Measurements from ENCODE around the gene RAB40C.

Gene RAB40C

DNA sequence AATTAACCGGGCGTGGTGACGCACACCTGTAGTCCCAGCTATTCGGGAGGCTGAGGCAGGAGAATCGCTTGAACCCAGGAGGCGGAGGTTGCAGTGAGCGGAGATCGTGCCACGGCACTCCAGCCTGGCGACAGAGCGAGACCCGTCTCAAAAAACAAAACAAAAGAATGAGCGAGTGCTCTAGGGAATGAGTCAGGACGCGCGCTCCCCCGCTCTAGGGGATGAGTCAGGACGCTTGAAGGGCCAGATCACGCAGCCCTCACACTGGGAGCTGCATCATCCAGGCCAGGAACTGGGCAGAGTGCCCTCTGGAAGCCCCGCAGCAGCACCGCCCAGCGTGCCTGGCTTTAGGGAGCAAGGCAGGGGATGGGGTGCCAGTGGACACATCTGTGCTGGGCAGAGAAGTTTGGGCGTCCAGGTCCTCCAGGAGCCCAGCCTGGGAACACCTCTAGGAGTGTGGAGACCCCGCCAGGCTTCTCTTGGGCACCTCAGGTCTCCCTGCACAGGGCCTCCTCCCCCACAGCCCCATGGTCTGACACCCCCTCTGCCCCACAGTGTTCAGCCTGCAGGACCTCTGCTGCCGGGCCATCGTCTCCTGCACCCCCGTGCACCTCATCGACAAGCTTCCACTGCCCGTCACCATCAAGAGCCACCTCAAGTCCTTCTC lies 37.1 kb downstream of the RAB40C start:
- FAIRE-seq (no peak), DNase-seq (ENCODE audit: insufficient read length) (no peak)

GRCh38 chr16:627454-628239 lies 37.8 kb downstream of the RAB40C start:
- FAIRE-seq: no peak
- DNase-seq (ENCODE audit: insufficient read length): no peak
- TF ChIP-seq TAF1 (IDR thresholded peaks at IDR 0.05; ENCODE audit: borderline replicate concordance, low read depth, low read length) (no peak), POLR2AphosphoS5 (IDR thresholded peaks at IDR 0.05; ENCODE audit: low read depth, low read length) (no peak), POLR2A (IDR thresholded peaks at IDR 0.05; ENCODE audit: low read depth, low read length) (no peak)

More for the DNA sequence above, 37.1 kb downstream of the RAB40C start:
- TF ChIP-seq POLR2AphosphoS5 (IDR thresholded peaks at IDR 0.05; ENCODE audit: low read depth, low read length): no peak
- TF ChIP-seq TAF1 (IDR thresholded peaks at IDR 0.05; ENCODE audit: borderline replicate concordance, low read depth, low read length): no peak
- no peak for TF ChIP-seq POLR2A (IDR thresholded peaks at IDR 0.05; ENCODE audit: low read depth, low read length)

DNA sequence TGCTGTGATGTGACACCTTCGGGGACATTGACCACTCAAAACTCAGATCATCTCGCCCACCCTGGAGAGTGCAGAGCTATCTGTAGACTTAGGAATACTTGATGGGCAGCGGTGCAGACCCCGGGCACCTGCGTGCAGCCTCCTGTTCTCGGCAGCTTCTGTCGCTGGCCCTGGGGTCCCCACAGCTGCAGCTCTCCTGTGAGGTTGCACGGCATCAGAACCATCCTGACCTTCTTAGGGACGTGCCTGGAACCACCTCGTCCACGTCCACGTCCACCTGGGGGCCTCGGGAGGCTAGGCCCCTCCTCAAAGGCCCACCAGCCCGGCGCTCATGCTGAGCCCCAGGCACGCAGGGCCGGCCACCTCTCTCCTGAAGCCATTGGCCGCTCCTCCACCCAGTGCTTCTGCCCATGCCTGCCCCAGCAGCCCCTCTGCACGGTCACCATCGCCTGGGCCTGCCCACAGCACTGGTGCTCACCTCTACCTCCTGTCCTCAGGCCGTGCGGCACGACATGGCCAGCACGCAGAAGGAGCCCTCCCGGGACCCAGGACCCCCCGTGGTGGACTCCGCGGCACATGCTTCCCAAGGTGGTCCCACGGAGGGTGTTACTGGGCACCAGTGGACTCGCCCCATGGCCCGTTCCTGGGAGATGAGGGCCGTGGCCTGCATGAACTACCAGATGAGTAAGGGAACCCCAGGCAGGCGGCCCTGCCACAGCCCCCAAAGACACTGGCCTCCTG lies 38.6 kb downstream of the RAB40C start:
- no peak for TF ChIP-seq TAF1 (IDR thresholded peaks at IDR 0.05; ENCODE audit: borderline replicate concordance, low read depth, low read length)
- TF ChIP-seq POLR2A (IDR thresholded peaks at IDR 0.05; ENCODE audit: low read depth, low read length): no peak
- no peak for TF ChIP-seq POLR2AphosphoS5 (IDR thresholded peaks at IDR 0.05; ENCODE audit: low read depth, low read length)

DNA sequence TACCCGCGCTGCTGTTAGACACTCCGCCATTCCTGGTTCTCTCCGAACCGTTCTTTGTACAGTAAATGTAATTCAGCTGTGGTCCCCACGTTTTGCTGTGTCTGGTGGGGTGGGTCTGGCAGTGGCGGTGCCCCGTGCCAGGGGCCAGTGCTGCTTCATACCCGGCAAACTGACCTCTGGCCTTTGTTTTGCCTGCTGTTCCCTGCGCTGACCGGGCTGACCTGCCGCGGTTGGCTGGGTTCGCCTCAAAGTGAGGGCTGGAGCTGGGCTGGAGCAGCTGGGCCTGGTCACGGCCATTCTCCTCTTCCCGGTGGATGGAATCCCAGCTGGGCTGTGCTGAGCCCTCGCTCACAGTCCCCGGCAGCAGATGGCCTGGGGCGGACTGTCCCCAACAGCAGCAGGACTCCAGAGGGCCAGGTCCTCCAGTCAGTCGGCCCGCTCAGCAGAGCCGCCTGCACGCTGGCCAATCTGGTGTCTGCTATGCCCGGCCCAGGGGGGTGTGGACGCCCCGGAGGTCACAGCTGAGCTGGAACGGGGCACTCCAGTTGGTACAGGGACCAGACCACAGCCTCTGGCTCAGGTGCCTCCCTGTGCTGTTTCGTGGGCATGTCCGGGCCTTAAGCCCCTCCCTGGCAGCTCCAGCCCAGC lies 39.4 kb downstream of the RAB40C start:
- FAIRE-seq: no peak
- DNase-seq (ENCODE audit: insufficient read length): no peak

More for the DNA sequence above, 38.6 kb downstream of the RAB40C start:
- FAIRE-seq (no peak), DNase-seq (ENCODE audit: insufficient read length) (no peak)

DNA sequence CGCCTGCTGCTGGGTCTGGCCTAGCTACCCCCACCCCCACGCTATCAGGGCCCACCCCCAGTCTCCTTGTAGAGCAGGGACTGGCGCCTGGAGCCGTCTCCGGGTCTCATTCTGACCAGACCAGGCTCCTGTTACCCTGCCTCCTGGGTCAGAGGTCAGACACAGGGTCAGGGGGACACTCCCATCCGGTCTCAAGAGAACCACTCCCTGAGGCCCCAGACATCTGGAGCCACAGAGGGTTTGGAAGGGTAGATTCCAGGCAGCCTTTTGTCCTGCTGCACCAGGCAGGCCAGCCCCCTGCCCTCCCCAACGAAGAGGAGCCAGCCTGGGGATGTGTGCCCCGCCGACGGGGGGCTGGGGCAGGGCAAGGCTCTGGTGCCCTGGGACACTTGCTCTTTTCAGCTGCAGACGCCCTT lies 40.0 kb downstream of the RAB40C start:
- DNase-seq (ENCODE audit: insufficient read length) (no peak), FAIRE-seq (no peak)
- TF ChIP-seq POLR2A (IDR thresholded peaks at IDR 0.05; ENCODE audit: low read depth, low read length) (no peak), TAF1 (IDR thresholded peaks at IDR 0.05; ENCODE audit: borderline replicate concordance, low read depth, low read length) (no peak), POLR2AphosphoS5 (IDR thresholded peaks at IDR 0.05; ENCODE audit: low read depth, low read length) (no peak)

More for the DNA sequence above, 39.4 kb downstream of the RAB40C start:
- TF ChIP-seq POLR2AphosphoS5 (IDR thresholded peaks at IDR 0.05; ENCODE audit: low read depth, low read length): no peak
- no peak for TF ChIP-seq POLR2A (IDR thresholded peaks at IDR 0.05; ENCODE audit: low read depth, low read length)

DNA sequence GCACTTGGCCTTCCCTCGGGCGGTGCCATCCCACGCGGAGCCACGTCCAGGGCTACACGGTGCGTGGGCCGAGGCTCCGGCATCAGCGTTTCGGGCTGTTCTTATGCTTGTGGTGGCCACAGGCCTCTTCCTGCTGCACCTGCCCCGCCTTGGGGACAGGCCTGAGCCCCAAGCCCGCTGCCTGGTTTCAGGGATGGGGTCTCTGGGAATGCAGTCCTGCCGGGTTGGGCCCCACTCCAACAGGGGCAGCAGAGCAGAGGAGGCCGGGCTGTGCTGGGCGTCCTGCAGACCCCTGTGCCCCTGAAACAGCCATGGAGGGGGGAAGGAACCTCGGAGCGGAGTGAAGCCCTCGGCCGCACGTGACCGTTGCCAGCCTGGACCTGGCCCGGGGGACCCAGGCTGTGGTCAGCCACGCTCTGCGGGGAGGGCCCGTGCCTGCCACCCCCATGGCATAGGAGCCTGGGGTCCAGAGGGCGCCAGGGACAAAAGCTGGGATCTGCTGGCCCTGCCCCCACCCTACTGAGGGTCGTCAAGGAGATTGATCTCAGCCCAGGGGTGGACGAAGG lies 40.5 kb downstream of the RAB40C start:
- TF ChIP-seq POLR2AphosphoS5 (IDR thresholded peaks at IDR 0.05; ENCODE audit: low read depth, low read length) (no peak), POLR2A (IDR thresholded peaks at IDR 0.05; ENCODE audit: low read depth, low read length) (no peak), TAF1 (IDR thresholded peaks at IDR 0.05; ENCODE audit: borderline replicate concordance, low read depth, low read length) (no peak)
- no peak for FAIRE-seq
- DNase-seq (ENCODE audit: insufficient read length): no peak

DNA sequence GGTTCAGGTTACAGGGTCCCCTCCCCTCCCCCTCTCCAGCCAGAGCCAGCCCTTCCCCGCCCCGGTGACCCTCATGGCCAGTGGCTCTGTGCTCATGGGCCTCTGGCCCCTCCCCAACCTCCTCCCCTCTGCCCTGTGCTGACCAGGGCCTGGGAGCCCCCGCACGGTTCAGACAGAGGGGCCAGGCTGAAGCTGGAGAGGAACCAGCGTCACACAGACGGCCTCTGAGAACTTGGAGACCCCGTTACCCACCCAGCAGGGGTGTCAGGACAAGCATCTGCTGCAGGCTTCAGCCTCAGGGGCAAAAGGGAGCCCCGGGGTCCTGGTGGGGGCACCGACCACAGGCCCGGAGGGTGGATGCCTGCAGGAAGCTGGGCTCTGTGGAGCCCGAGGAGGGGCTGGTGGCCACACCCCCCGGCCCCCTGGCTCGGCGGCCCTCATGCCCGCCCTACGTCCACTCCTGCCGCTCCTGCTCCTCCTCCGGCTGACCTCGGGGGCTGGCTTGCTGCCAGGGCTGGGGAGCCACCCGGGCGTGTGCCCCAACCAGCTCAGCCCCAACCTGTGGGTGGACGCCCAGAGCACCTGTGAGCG lies 41.0 kb downstream of the RAB40C start, which contains the start of gene WFIKKN1:
TSS of gene WFIKKN1 (plus strand) at position 171 of the 591 bp plus-strand sequence. CDS start at position 440, 269 bp downstream.
- FAIRE-seq (no peak), DNase-seq (ENCODE audit: insufficient read length) (no peak)
- no peak for TF ChIP-seq TAF1 (IDR thresholded peaks at IDR 0.05; ENCODE audit: borderline replicate concordance, low read depth, low read length)
- no peak for TF ChIP-seq POLR2AphosphoS5 (IDR thresholded peaks at IDR 0.05; ENCODE audit: low read depth, low read length)
- TF ChIP-seq POLR2A (IDR thresholded peaks at IDR 0.05; ENCODE audit: low read depth, low read length): no peak

DNA sequence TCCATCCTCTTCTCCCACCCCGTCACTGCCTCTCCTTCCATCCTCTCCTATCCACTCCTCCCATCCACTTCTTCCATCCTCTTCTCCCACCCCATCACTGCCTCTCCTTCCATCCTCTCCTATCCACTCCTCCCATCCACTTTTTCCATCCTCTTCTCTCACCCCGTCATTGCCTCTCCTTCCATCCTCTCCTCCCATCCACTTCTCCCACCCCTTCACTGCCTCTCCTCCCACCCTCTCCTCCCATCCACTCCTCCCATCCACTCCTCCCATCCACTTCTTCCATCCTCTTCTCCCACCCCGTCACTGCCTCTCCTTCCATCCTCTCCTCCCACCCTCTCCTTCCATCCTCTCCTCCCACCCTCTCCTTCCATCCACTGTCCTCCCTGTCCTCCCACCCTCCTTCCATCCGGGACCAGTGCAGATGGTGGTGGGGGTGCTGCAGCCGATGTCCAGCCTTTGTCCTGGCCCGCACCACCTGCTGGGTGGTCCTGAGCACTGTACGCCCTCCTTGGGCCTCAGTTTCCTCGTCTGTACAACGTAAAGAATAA lies 42.0 kb downstream of the RAB40C start:
- FAIRE-seq (no peak), DNase-seq (ENCODE audit: insufficient read length) (no peak)
- TF ChIP-seq POLR2AphosphoS5 (IDR thresholded peaks at IDR 0.05; ENCODE audit: low read depth, low read length): no peak

GRCh38 chr16:632486-633335 lies 42.8 kb downstream of the RAB40C start:
- no peak for DNase-seq (ENCODE audit: insufficient read length)
- FAIRE-seq: no peak
- TF ChIP-seq TAF1 (IDR thresholded peaks at IDR 0.05; ENCODE audit: borderline replicate concordance, low read depth, low read length): no peak
- no peak for TF ChIP-seq POLR2AphosphoS5 (IDR thresholded peaks at IDR 0.05; ENCODE audit: low read depth, low read length)
- no peak for TF ChIP-seq POLR2A (IDR thresholded peaks at IDR 0.05; ENCODE audit: low read depth, low read length)
